HG03342 (cell line): Measurements from ENCODE around the gene DPY19L1.
"Not testable (repeated sequence)": the region's sequence is repeated elsewhere in the genome, so short reads cannot be mapped to it uniquely, and the experiment has no call there.

ENCODE experiments used
- ATAC-seq: cut with Tn5 transposase; IDR thresholded peaks from one replicate; pipeline ENCODE4 v1.9.1; 2021; ENCODE audit warnings: mild to moderate bottlenecking, moderate library complexity; ENCODE audit not compliant: unreplicated experiment

The DPY19L1 gene

GRCh38 chr7:34991938-34992840 is 45.1 kb downstream of the DPY19L1 start:
- ATAC-seq, result peak; percentile 61

DNA sequence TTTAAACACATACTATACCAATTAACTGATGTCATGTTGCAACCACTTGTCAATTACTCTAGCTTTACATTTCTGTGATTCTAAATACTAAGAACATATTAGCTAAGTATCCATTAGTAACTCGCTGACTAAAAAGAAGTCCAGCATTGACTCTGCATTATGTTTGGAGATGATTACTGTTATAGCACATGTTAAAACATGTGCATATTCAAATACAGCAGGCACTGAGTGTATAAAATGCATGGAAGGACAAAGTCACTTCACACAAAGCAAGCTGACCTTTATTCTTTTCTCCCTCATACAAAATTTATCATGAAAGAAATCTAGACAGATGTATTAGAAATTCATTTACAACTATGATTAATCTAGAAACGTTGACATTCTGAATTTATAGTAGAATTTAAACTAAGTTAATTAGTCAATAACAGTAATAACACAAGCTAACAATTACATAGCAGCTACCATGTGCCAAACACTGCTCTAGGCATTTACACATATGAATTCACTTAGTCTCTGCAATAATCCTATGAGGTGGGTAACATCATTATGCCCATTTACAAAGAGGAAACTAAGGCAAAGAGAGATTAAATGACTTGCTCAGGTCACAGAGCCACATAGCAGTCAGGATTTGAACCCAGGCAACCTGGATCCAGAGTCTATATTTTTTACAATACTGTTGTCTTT is 48.7 kb downstream of the DPY19L1 start:
- ATAC-seq, result not testable (repeated sequence)

DNA sequence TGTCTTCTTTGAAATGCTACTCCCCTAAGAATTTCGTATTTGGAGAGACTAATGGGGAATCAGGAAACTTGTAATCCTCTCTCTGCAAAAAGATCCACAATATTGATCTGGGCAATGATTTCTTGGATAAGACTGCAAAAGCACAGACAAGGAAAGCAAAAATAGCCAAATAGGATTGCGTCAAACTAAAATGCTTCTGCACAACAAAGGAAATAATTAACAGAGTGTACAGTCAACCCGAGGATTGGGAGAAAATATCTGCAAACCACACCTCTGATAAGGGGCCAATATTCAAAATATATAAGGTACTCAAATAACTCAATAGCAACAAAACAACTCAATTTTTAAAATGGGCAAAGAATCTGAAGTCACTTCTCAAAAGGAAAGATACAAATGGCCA is 52.1 kb downstream of the DPY19L1 start:
- ATAC-seq, result not testable (repeated sequence)

GRCh38 chr7:34984140-34984539 is 53.1 kb downstream of the DPY19L1 start:
- ATAC-seq, result not testable (repeated sequence)

GRCh38 chr7:34982371-34983019 is 54.8 kb downstream of the DPY19L1 start:
- no peak for ATAC-seq

- ATAC-seq, result not testable (repeated sequence)
Observed at GRCh38 chr7:34979124-34979523, 58.2 kb downstream of the DPY19L1 start.

DNA sequence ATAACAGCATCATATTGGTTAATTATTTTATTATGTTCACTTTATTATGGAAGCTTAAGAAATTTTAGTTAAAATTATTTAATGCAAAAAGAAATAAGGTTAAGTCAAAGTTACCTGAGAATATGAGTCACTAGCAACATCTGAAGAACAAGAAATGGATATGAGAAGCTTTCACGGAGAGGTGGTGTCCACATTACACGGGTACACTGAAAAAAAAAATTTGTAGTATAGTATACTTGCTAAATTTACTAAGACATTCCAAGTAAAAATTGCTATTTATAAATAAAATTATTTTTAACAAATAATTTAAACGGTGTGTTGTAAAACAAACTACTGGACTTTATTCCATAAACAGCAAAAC is 63.9 kb downstream of the DPY19L1 start:
- ATAC-seq, result peak; percentile 13

DNA sequence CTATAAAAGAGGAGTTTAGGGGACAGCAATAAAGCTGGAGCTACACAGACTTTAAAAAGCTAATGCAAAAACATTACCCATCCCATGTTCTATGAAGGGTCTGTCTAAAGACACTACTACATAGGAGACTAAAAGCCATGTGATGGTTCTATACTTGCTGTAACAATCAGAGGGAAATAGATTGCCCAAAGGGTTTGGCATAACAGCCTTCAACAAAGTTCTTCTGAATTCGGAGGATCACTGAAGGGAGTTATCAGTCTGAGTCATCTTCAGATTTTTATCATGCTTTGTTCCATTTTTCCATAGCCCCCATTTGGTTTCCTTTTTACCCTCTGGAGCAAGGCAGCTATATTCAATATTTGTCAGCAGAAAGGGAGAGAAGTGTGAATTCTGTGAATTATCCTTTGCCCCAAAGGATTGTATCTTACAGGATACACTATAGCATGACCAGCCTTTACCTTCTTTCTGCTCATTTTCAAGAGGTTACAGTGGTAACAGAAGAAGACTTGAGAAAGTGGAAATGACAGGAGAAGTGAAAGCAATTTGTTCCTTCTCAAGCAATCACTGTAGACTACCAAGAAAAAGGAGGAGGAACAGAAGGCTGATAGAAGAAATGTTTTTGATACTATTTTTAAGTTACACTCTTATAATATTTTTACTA is 64.4 kb downstream of the DPY19L1 start:
- peak; percentile 69 for ATAC-seq

GRCh38 chr7:34967818-34968217 is 69.5 kb downstream of the DPY19L1 start:
- ATAC-seq, result not testable (repeated sequence)

DNA sequence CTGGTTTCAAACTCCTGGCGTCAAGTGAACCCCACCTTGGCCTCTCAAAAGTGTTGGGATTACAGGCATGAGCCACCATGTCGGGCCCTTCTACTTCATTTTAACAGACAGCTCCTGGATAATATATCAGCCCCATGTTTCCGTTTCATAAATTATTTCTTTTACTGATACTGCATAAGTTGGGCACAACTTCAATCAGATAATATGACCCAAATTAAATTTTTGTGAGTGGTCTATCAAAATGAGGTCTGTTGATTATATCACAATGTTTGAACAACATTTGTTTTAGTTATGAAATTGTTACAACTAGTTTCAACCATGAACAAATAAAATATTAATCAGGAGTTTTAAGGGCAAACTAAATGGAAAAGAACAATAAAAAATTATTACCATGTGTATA is 70.8 kb downstream of the DPY19L1 start:
- ATAC-seq, result not testable (repeated sequence)

GRCh38 chr7:34958021-34958420 is 79.3 kb downstream of the DPY19L1 start:
- ATAC-seq, result no peak

- ATAC-seq, result no peak
Observed at GRCh38 chr7:34952822-34953221, 84.5 kb downstream of the DPY19L1 start.

DNA sequence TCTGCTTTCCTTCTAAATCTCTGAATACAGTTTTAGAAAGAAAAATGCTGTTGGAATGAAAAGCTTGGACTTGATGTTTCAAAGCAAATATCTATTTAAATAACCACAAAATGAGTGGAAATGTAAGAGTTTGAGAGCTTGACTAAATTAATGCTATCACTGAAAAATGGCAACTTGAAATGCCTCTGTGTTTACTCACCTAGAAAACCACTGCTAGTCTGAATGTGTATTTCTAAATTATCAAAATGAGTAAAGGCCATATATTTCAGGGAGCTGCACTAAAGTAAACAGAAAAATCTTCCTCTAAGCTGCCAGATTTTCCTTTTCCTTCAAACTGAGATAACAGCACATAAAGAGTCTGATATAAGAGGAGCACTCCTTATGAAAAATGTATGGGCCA is 87.9 kb downstream of the DPY19L1 start:
- ATAC-seq, result no peak

DNA sequence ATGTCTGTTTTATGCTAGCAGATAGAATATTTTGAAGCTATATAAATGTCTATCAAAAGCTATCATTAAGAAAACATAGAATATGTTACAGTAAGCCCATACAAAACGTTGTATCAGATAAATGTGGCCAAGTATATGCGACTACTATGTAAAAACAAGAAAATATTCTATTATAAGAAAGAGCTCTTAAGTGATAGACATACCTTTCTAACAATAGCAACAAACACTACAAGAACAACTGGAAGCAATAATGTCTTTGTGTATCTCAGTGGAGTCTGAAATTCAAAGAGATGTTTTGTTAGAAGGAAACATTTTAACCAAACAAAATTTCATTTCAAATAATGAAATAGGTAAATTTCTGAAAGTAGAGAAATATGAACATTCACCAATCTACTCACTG is 89.9 kb downstream of the DPY19L1 start:
- ATAC-seq, result not testable (repeated sequence)

GRCh38 chr7:34946486-34946885 is 90.8 kb downstream of the DPY19L1 start:
- no peak for ATAC-seq

DNA sequence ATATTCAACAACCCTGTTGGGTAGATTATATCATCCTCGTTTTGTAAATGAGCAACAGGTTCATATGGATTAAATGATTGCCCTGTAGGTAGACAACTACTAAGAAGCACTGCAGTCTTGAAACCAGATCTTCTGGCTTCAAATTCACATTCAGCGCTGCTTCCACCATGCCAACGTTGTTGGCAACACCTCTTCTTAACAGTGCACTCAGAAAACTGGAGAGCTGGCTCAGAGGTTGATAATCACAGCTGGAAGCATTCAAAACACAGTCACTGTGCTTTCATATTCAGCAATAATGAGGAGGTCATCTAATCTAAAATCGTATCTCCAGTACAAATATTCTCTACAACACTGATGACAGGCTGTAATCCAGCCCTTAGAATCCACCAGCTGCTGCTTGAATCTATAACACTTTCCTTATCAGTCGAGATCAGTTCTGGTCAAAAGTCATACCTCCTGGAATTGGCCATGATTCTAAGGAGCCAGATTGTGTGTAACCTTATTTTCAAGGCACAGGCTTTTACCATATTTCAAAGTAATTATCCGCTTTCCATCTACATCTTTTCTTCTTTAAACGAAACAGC is 91.3 kb downstream of the DPY19L1 start:
- ATAC-seq, result not testable (repeated sequence)

DNA sequence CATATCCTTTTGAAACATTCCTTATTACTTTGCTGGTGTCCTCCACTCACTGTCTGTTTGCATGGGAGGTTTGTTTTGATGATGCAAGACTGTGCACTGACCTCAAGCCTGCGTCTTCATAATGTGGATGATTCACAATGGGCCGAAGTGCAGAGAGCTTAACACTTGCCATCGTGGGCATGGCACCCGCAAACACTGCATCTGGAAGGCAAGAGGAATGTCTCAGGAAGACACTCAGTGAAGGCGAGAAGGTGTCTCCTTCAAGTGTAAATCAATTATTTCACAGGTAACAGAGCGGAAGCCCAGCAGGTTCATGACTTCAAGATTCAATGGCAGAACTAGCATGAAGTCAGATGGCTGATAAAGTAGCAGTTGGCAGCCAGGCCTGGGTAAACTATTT is 98.1 kb downstream of the DPY19L1 start:
- no peak for ATAC-seq

- ATAC-seq, result peak; percentile 65
Observed at GRCh38 chr7:34935735-34936165, 101.5 kb downstream of the DPY19L1 start.

DNA sequence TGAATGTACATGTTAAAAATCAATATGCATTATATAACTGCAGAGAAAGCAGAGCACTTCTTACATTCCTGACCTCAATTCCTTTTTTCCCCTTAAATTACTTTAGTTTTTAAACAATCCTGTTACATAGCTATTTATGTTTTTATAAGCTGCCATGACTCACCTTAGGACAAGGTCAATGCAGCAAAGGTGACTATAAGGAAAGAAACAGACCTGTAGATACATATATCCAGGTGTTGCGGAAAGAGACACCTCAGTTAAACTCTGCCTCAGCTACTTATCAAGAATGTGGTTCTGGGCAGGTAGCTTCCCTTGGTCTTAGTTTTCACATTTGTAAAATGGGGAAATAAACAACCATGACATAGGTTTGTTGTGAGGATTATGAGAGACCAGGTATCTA is 105.5 kb downstream of the DPY19L1 start:
- ATAC-seq, result no peak

DNA sequence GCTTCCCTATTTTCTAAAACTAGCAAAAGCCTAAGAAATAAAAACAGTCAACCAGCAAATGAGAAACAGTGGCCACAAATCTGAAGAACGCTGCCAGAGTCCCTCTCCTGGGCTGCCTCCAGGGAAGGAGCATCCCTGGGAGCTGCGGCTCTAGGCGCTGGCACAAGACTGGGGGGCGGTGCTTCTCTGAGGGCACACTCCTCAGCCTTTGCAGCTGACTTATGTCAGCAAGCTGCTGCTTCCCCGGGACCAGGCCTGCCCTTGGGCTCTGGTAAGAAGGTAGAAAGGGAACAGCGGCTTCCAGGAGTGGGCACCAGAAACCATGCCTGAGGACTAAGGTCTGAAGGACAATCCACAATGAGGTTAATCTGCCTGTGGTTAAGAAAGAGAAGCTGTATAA is 107.5 kb downstream of the DPY19L1 start:
- ATAC-seq, result not testable (repeated sequence)

GRCh38 chr7:34928560-34928959 is 108.7 kb downstream of the DPY19L1 start:
- no peak for ATAC-seq
